ENCODE results near the gene SGMS1.

SGMS1 gene

DNA sequence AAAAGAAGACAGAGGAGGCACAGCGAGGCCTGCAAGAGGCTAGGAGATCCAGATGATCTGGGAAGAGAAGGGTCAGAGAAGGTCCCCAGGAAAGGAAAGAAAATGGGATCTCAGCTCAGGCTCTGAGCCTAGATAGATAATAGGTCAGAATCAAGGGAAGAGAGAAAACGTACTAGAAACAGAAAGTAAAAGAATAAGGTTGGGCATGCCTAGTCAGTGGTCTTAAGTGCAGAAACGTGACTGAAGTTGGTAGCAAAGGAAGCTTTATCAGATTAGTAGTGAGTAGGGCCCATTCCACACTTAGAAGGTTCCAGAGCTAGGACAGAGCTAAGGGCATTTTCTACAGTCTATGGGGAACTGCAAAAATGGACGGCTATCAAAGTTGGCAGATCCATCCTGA lies 287.6 kb downstream of the SGMS1 start:
- H3K9me3 ChIP-seq (ENCODE audit: control insufficient read depth, insufficient read depth, low read length), result no peaks in the 10 kb centered on the region
- no peak overlapping the region for H3K27ac ChIP-seq (ENCODE audit: low read depth, low read length)
- no peaks in the 10 kb centered on the region for H3K36me3 ChIP-seq (ENCODE audit: control insufficient read depth, insufficient read depth, low read length)
- H3K4me1 ChIP-seq (ENCODE audit: control insufficient read depth, insufficient read depth, low read length), result no peaks in the 10 kb centered on the region
- no peaks in the 10 kb centered on the region for H3K27me3 ChIP-seq (ENCODE audit: control insufficient read depth, insufficient read depth, low read length)
- H3K4me3 ChIP-seq (ENCODE audit: low read depth, low read length), result no peak overlapping the region
- no peak overlapping the region for H3K9ac ChIP-seq (ENCODE audit: low read depth, low read length)

- no peak overlapping the region for H3K9ac ChIP-seq (ENCODE audit: low read depth, low read length)
- no peak overlapping the region for H3K27ac ChIP-seq (ENCODE audit: low read depth, low read length)
- H3K4me1 ChIP-seq (ENCODE audit: control insufficient read depth, insufficient read depth, low read length), result no peaks in the 10 kb centered on the region
- H3K36me3 ChIP-seq (ENCODE audit: control insufficient read depth, insufficient read depth, low read length), result no peaks in the 10 kb centered on the region
- no peaks in the 10 kb centered on the region for H3K9me3 ChIP-seq (ENCODE audit: control insufficient read depth, insufficient read depth, low read length)
- no peak overlapping the region for H3K4me3 ChIP-seq (ENCODE audit: low read depth, low read length)
- no peaks in the 10 kb centered on the region for H3K27me3 ChIP-seq (ENCODE audit: control insufficient read depth, insufficient read depth, low read length)
Measured at GRCh38 chr10:50335397-50335796, 288.4 kb downstream of the SGMS1 start.

DNA sequence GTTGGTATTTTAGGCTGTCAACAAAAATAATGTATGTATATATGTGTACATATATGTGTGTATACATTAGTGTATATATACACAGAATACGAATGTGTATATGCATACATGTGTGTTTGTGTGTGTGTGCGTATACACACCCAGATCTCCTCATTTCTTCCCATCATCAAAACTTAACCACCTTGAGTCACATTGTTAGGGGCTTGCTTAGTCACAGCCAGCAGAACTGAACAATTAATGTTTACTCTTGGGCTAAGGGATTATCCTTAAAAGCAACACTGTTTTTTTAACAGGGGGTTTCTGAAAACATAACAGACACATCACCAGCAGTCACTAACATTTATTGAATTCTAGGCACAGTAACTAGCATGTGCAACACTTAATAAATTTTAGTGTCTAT lies 289.5 kb downstream of the SGMS1 start:
- Histone ChIP-seq H3K27me3 (ENCODE audit: control insufficient read depth, insufficient read depth, low read length) (no peaks in the 10 kb centered on the region), H3K27ac (ENCODE audit: low read depth, low read length) (no peak overlapping the region), H3K36me3 (ENCODE audit: control insufficient read depth, insufficient read depth, low read length) (no peaks in the 10 kb centered on the region), H3K4me3 (ENCODE audit: low read depth, low read length) (no peak overlapping the region), H3K4me1 (ENCODE audit: control insufficient read depth, insufficient read depth, low read length) (no peaks in the 10 kb centered on the region), H3K9me3 (ENCODE audit: control insufficient read depth, insufficient read depth, low read length) (no peaks in the 10 kb centered on the region), H3K9ac (ENCODE audit: low read depth, low read length) (no peak overlapping the region)

GRCh38 chr10:50333872-50334271 lies 289.9 kb downstream of the SGMS1 start:
- H3K4me3 ChIP-seq (ENCODE audit: low read depth, low read length), result no peak overlapping the region
- no peaks in the 10 kb centered on the region for H3K4me1 ChIP-seq (ENCODE audit: control insufficient read depth, insufficient read depth, low read length)
- no peak overlapping the region for H3K9ac ChIP-seq (ENCODE audit: low read depth, low read length)
- H3K36me3 ChIP-seq (ENCODE audit: control insufficient read depth, insufficient read depth, low read length), result no peaks in the 10 kb centered on the region
- H3K9me3 ChIP-seq (ENCODE audit: control insufficient read depth, insufficient read depth, low read length), result no peaks in the 10 kb centered on the region
- no peak overlapping the region for H3K27ac ChIP-seq (ENCODE audit: low read depth, low read length)
- H3K27me3 ChIP-seq (ENCODE audit: control insufficient read depth, insufficient read depth, low read length), result no peaks in the 10 kb centered on the region

- Histone ChIP-seq H3K9me3 (ENCODE audit: control insufficient read depth, insufficient read depth, low read length) (no peaks in the 10 kb centered on the region), H3K27me3 (ENCODE audit: control insufficient read depth, insufficient read depth, low read length) (no peaks in the 10 kb centered on the region), H3K4me1 (ENCODE audit: control insufficient read depth, insufficient read depth, low read length) (peaks cover 3% of the 10 kb centered on the region), H3K9ac (ENCODE audit: low read depth, low read length) (no peak overlapping the region), H3K27ac (ENCODE audit: low read depth, low read length) (no peak overlapping the region), H3K4me3 (ENCODE audit: low read depth, low read length) (no peak overlapping the region), H3K36me3 (ENCODE audit: control insufficient read depth, insufficient read depth, low read length) (no peaks in the 10 kb centered on the region)
Measured at GRCh38 chr10:50332108-50332842, 291.5 kb downstream of the SGMS1 start.

DNA sequence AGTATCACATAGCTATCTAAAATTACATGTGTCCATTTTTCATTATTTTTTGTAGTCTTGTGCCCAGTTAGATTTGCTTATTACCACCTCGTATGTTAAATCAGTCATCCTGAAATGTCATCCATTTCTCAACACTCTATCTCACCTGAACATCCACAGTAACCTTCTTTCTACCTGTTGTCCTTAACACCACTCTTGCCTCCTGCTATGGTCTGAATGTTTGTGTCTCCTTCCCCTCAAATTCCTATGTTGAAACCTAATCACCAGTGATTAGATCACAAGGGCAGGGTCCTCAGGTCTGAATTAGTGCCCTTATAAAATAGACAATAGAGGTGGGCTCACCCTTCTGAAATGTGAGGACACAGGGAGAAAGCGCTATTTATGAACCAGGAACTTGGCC lies 292.3 kb downstream of the SGMS1 start:
- Histone ChIP-seq H3K27me3 (ENCODE audit: control insufficient read depth, insufficient read depth, low read length) (no peaks in the 10 kb centered on the region), H3K4me1 (ENCODE audit: control insufficient read depth, insufficient read depth, low read length) (peaks cover 11% of the 10 kb centered on the region), H3K27ac (ENCODE audit: low read depth, low read length) (no peak overlapping the region), H3K4me3 (ENCODE audit: low read depth, low read length) (no peak overlapping the region), H3K9me3 (ENCODE audit: control insufficient read depth, insufficient read depth, low read length) (no peaks in the 10 kb centered on the region), H3K36me3 (ENCODE audit: control insufficient read depth, insufficient read depth, low read length) (no peaks in the 10 kb centered on the region), H3K9ac (ENCODE audit: low read depth, low read length) (no peak overlapping the region)

GRCh38 chr10:50326757-50327701 lies 296.7 kb downstream of the SGMS1 start:
- Histone ChIP-seq H3K9ac (ENCODE audit: low read depth, low read length) (no peak overlapping the region), H3K4me1 (ENCODE audit: control insufficient read depth, insufficient read depth, low read length) (peaks cover 24% of the 10 kb centered on the region), H3K27me3 (ENCODE audit: control insufficient read depth, insufficient read depth, low read length) (no peaks in the 10 kb centered on the region), H3K4me3 (ENCODE audit: low read depth, low read length) (no peak overlapping the region), H3K9me3 (ENCODE audit: control insufficient read depth, insufficient read depth, low read length) (no peaks in the 10 kb centered on the region), H3K36me3 (ENCODE audit: control insufficient read depth, insufficient read depth, low read length) (no peaks in the 10 kb centered on the region), H3K27ac (ENCODE audit: low read depth, low read length) (no peak overlapping the region)

GRCh38 chr10:50326172-50326555 lies 297.6 kb downstream of the SGMS1 start:
- no peaks in the 10 kb centered on the region for H3K9me3 ChIP-seq (ENCODE audit: control insufficient read depth, insufficient read depth, low read length)
- no peak overlapping the region for H3K4me3 ChIP-seq (ENCODE audit: low read depth, low read length)
- H3K36me3 ChIP-seq (ENCODE audit: control insufficient read depth, insufficient read depth, low read length), result no peaks in the 10 kb centered on the region
- no peak overlapping the region for H3K27ac ChIP-seq (ENCODE audit: low read depth, low read length)
- peaks cover 24% of the 10 kb centered on the region for H3K4me1 ChIP-seq (ENCODE audit: control insufficient read depth, insufficient read depth, low read length)
- H3K27me3 ChIP-seq (ENCODE audit: control insufficient read depth, insufficient read depth, low read length), result no peaks in the 10 kb centered on the region
- no peak overlapping the region for H3K9ac ChIP-seq (ENCODE audit: low read depth, low read length)

- Histone ChIP-seq H3K4me3 (ENCODE audit: low read depth, low read length) (peak overlapping the region; percentile 11), H3K9ac (ENCODE audit: low read depth, low read length) (no peak overlapping the region), H3K27me3 (ENCODE audit: control insufficient read depth, insufficient read depth, low read length) (no peaks in the 10 kb centered on the region), H3K4me1 (ENCODE audit: control insufficient read depth, insufficient read depth, low read length) (peaks cover 24% of the 10 kb centered on the region), H3K9me3 (ENCODE audit: control insufficient read depth, insufficient read depth, low read length) (no peaks in the 10 kb centered on the region), H3K36me3 (ENCODE audit: control insufficient read depth, insufficient read depth, low read length) (no peaks in the 10 kb centered on the region), H3K27ac (ENCODE audit: low read depth, low read length) (peak overlapping the region; percentile 68)
Measured at GRCh38 chr10:50325449-50326171, 298.1 kb downstream of the SGMS1 start.

DNA sequence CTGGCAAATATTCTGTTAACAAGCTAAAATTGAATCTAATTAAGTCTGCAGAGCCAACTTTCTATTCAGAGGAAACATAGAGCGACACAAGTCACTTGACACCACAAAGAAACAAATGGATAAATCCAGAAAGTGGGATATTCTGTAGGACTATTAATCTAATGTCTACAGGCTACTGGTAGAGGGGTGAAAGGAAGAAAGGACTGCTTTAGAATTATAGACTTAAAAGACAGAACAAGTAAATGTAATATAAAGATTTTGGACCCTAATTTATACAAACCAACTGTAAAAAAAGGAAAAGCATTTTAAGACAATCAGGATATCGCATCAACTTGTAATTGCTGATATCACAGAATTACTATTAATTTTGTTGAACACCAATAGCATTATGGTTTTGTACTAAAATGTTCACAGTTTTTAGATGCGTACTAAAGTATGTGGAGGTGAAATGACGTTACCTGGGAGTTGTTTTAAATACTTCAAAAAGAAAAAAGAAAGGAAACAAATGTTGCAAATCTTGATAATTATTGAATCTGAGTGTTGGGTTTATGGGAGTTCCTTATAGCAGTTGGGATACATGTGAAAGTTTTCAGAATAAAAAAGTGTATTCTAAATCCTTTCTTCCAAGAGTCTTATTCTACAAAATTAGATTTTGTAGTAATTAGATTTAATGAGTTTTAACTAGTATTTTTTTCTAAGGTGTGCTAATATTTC lies 298.9 kb downstream of the SGMS1 start:
- Histone ChIP-seq H3K9me3 (ENCODE audit: control insufficient read depth, insufficient read depth, low read length) (no peaks in the 10 kb centered on the region), H3K27ac (ENCODE audit: low read depth, low read length) (peak overlapping the region; percentile 68), H3K9ac (ENCODE audit: low read depth, low read length) (no peak overlapping the region), H3K27me3 (ENCODE audit: control insufficient read depth, insufficient read depth, low read length) (no peaks in the 10 kb centered on the region), H3K36me3 (ENCODE audit: control insufficient read depth, insufficient read depth, low read length) (no peaks in the 10 kb centered on the region), H3K4me3 (ENCODE audit: low read depth, low read length) (no peak overlapping the region), H3K4me1 (ENCODE audit: control insufficient read depth, insufficient read depth, low read length) (peaks cover 24% of the 10 kb centered on the region)
